Measurements from ENCODE around the gene PIK3C2G.

- TF ChIP-seq BHLHE40 (IDR thresholded peaks at IDR 0.05; ENCODE audit: borderline replicate concordance) (no peak), SP1 (IDR thresholded peaks at IDR 0.05) (no peak), HDGF (IDR thresholded peaks at IDR 0.05; ENCODE audit: borderline replicate concordance) (no peak), FOXK2 (IDR thresholded peaks at IDR 0.05) (no peak)
Observed at GRCh38 chr12:18629445-18629844, 368.1 kb downstream of the PIK3C2G start.

Data from HEK293T (cell line).